HG03025 (cell line): ENCODE results near the gene RNF25.

Experiments used
- ATAC-seq: cut with Tn5 transposase; IDR thresholded peaks from one replicate; pipeline ENCODE4 v1.9.1; 2021; ENCODE audit warnings: mild to moderate bottlenecking, moderate library complexity; ENCODE audit not compliant: unreplicated experiment, low FRiP score

The RNF25 gene

DNA sequence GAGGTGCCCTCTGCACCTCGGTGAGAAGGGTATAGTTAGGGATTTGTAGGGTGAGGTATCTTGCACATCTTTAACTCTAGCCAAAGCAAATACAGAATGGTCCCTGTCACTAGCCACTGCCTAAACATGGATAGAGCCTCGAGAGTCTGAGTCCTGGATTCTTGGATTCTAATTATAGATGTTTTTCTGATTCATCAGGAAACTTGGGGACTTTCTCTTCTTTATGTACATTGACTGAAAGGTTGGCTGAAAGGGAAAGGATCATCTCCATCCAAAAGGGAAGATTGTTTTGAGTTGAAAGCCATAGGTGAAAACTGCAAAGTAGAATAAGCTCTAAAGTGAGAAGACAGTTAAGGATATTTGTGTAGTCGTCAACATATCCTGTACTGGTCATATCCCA is 8.3 kb upstream of the RNF25 start:
- ATAC-seq: no peak

DNA sequence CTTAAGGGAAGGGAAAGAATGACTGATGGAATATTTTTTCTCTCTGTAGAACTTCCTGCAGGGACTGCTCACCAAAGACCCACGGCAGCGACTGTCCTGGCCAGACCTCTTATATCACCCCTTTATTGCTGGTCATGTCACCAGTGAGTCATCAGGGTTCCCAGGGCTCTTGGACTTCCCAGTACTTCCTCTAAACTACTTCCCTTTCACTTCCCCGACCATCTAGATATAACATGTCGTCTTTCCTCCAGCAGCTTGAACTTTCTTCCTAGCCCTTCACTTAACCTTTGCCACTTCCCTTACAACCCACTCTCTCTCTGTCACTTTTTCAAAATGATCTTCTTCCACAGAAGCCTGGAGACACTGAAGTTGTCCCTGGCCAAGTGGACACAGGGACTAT is 7.3 kb upstream of the RNF25 start:
- ATAC-seq: no peak

DNA sequence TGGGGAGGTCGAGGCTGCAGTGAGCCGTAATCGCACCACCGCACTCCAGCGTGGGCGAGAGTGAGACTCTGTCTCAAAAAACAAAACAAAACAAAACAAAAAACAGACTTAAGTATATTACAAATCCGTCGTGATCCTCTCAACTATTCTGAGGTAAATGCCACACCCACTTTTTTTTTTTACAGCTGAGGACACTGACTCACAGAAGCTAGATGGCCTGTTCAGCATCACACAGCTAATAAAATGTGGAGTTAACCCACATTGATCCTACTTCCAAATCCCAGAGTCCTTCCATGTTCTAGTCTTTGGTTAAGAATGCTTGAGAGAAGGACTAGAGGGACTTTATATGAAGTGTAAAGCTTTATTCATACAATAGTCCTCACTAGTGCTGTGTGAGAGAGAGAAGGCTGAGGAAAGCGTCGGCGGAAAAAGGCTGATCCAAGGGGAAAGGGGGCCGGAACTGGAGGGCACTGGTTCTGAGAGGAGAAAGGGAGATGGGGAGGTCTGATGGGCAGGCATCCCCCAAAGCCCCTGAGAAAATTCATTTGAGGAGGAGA is 627 bp downstream of the RNF25 start:
- no peak for ATAC-seq

DNA sequence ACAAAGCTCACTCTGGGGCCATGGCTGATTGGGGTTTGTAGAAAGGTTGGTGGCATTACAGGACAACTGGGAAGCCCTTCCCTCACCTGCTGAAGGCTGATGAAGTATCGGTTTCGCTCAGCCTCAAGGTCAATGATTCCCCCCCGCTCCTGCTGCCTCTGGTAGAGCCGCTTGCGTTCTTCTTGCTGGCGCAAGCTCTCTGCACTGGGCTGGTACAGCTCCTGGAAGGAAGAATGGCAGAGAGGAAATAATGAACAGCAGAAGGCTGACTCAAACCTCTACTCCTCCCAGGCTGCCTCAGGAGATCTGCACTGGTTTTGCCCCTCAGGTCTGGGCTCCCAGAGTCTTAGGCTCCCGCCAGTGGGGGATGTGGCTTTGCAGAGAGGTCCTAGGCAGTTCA is 7.1 kb downstream of the RNF25 start:
- ATAC-seq: no peak

DNA sequence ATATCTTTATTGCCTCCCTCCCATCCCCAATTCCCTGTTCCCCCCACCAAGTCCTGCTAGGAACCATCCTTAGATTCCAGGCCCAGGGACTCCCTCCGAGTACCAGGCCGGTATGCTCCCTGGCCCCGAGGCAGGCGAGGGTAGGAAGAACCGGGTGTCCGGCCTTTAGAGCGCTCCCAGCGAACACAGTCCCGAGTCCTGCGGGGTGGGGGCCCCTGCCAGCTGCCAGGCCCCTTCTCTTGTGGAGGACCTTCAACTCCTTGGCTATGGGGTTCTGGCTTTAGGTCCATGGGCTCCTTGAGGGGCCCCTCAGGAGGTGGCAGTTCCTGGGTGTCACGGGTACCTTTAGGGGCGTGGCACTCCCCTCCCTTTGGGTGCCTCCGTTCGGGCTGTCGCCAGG is 7.9 kb downstream of the RNF25 start:
- ATAC-seq: no peak

- ATAC-seq: no peak
Observed at GRCh38 chr2:218662827-218663226, 9.0 kb downstream of the RNF25 start.

DNA sequence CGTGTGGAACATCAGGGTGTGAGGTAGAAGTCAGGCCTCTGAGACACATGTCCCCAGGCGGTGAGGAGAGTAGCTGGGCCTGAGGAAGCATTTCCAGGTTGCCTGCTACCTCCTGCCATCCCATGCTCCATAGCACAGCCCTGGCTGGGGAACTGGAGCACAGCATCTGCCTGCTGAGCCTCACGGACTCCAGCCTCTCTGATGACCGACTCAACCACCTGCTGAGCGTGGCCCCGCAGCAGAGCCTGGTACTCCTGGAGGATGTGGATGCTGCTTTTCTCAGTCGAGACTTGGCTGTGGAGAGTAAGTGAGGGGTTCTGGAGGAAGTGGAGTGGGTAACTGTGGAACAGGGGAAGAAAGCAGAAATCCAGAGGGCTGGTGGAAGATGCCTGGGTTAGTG is 9.4 kb downstream of the RNF25 start:
- no peak for ATAC-seq

- ATAC-seq: no peak
Observed at GRCh38 chr2:218659988-218660358, 11.8 kb downstream of the RNF25 start.

GRCh38 chr2:218659258-218659987 is 12.4 kb downstream of the RNF25 start, which contains the start of the genes BCS1L and ZNF142:
Gene BCS1L (plus strand): TSS chr2:218659683. CDS start chr2:218660988, 1,305 bp downstream.
Gene ZNF142 (minus strand): TSS chr2:218659623. CDS start chr2:218656429, 3,194 bp downstream.
- ATAC-seq: peak; percentile 85

- ATAC-seq: peak; percentile 23
Observed at GRCh38 chr2:218658671-218659257, 13.0 kb downstream of the RNF25 start.

GRCh38 chr2:218655751-218656150 is 16.1 kb downstream of the RNF25 start:
- no peak for ATAC-seq

DNA sequence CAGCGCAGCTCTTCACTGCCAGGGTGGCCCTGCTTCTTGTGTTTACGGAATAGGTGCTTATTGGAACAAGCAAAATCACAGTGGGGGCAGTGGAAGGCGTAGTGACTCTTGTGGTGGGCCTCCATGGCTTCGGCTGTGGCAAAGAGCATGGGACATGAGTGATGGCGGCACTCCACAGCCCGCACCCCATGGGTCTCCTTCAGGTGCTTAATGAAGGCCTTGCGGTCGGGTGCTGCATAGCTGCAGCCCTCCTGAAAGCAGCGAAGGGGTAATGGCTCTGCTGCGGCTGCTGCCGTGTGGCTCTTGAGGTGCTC is 23.1 kb downstream of the RNF25 start:
- no peak for ATAC-seq

GRCh38 chr2:218648088-218648786 is 23.6 kb downstream of the RNF25 start:
- ATAC-seq: no peak

- no peak for ATAC-seq
Observed at GRCh38 chr2:218645126-218645525, 26.7 kb downstream of the RNF25 start.

GRCh38 chr2:218644721-218645120 is 27.1 kb downstream of the RNF25 start:
- ATAC-seq: no peak

DNA sequence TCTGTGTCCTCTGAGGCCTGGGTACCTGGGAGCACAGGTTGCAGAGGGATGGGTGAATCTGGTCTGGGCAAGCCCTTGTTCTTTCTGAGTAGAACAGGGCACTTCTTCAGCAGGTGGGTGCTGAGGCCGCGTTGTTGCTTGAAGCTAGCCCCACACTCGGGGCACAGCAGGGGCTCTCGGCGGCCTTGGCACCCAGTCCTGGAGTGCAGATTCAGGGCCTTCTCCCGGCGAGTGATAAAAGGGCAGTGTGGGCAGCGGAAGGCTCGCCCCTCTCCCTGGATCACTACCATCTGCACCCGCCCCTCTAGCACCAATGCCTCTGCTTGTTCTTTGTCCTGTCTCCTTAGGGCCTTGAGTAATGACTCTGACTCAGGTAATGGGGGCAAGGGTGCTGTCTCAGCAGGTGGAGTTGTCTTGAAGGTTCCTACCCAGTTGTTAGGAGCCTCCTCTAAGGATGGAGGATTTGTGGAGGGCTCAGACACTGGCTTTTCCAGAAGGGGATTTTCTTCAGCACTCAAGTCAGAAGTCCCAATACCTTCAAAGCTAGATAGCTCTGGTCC is 28.0 kb downstream of the RNF25 start:
- ATAC-seq: no peak

DNA sequence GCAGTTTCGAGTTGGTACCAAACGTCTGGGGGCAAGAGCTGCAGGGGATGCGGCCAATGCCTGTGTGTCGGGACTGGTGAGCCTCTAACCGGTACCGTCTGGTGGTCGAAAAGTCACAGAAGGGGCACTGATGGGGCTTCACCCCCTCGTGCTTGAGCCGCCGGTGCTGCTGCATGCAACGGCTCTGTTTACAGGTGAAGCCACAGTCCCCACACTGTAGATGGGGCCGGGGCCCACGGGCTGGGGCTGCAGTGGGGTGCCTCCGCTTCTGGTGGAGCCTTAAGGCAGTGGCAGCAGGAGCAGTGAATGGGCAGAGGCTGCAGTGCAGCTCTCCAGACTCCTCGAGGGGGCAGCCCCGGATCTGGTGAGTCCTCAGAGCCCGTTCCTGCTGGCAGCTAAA is 29.0 kb downstream of the RNF25 start:
- ATAC-seq: no peak

DNA sequence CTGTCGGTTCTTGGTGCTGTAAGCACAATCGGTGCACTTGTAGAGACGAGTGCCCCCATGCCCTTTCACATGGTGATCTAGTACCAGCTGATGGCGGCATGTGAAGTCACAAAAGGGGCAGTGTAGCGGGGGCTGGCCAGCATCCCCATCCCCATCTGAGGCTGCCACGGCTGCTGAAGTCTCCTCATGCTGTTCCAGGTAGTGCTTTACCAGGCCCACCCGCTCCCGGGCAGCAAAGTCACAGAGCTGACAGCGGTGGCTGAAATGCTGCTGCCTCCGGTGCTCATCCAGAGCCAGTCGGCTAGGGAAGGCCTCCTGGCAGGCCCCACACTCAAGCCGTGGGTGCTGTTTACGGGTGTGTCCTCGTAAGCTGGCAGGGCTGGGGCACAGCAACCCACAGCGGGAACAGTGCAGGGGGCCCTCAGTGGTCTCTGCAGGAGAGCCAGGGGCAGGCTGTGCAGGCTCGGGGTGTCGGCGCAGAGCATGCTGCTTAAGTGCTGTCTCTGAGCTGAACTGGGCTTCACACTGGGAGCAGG is 29.6 kb downstream of the RNF25 start:
- no peak for ATAC-seq

DNA sequence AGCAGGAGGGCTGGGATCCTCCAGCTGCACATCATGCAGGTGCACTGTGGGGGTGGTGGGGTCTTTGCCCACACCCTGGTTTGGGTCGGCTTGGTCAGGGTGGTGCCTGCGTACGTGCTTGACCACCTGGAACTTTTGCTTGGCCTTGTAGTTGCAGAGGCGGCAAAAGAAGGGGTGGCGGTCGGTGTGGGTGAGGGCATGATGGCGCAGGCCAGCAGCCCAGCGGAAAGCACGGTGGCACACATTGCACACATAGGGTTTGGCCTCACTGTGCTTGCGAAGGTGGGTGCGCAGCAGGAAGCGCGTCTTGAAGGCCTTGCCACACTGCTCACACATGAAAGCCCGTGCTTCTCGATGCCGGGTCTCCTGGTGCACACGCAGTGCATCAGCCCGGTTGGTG is 33.4 kb downstream of the RNF25 start:
- ATAC-seq: no peak

GRCh38 chr2:218635719-218636118 is 36.1 kb downstream of the RNF25 start:
- ATAC-seq: no peak

DNA sequence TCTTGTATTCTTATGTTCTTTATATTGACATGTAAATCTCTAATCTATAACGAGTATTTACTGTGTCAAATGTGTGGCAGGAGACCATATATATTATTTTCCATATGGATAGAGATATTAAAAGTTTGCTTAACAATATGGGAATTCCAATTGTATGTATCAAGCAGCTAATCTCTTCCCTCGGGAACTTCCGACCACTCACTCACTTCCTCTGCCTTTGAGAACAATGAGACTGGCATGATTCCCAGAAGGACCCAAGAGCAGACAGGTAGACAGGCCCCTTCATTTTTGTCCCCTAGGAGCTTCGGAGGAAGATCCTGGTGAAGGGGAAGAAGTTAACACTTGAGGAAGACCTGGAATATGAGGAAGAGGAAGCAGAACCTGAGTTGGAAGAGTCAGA is 40.0 kb downstream of the RNF25 start:
- no peak for ATAC-seq
